ENCODE results near the gene EHMT1. TPM values are rescaled to one million over a fixed set of nuclear protein-coding genes. Genes with fewer than 3 reads are reported as not detected.
"Not testable (repeated sequence)": the region's sequence is repeated elsewhere in the genome, so short reads cannot be mapped to it uniquely, and the experiment has no call there.

EHMT1 gene
- polyA plus RNA-seq, 2 donors, result 26.6 to 42.3 TPM

DNA sequence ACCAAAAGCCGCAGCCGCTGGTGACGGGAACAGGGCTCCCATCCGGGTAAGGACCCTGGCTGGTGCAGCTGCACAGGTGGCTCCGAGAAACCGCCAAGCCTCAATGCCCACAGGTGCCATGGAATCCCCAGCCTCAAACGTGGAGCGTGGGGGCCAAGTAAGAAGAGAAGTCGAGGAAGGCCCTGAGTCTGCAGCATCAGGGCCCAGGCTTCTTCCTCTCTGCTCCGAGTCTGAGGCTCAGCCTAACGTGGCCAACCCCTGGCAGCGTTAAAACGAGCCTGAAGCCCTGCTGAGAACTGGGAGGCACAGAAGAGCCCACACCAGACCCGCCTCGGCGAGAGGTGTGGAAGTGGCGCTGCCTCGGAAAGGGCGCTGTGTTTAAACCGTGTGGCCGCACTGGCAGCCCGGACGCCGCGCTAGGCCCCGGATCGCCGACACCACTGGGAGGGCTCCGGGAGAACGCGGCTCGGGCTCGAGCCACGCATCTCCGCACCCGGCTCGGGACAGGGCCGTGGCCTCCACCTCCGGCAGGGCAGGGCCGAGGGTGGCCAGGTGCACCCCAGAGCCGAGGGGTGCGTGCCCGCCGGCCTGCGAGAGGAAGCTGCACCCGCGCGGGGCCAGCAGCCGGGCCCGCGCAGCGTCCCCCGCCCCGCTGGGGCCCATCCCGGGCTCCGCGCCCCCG lies 29.2 kb upstream of the EHMT1 start:
- Histone ChIP-seq H3K9me3 (ENCODE audit: control insufficient read depth in 2 of 2, insufficient read depth in 1 of 2, low read depth in 1 of 2, low read length in 1 of 2) (no peaks in the 10 kb centered on the region), H3K4me1 (ENCODE audit: control insufficient read depth in 2 of 2, insufficient read depth in 2 of 2, low read length in 1 of 2) (peaks cover 6 to 10% of the 10 kb centered on the region in 2 donors), H3K27me3 (ENCODE audit: control insufficient read depth in 1 of 2, insufficient read depth in 2 of 2, low read length in 2 of 2) (no peaks in the 10 kb centered on the region), H3K36me3 (ENCODE audit: control insufficient read depth in 2 of 2, insufficient read depth in 2 of 2, low read length in 1 of 2) (peaks cover 0 to 28% of the 10 kb centered on the region in 2 donors), H3K27ac (ENCODE audit: low read depth in 2 of 2, low read length in 1 of 2) (peak overlapping the region; percentile 47 to 51), H3K4me3 (ENCODE audit: low read depth in 1 of 2, low read length in 2 of 2) (peak overlapping the region; percentile 65 to 84)
- 5 to 7% methylated on average over 42 to 58 of the region's 58 CpGs for WGBS, 2 donors

DNA sequence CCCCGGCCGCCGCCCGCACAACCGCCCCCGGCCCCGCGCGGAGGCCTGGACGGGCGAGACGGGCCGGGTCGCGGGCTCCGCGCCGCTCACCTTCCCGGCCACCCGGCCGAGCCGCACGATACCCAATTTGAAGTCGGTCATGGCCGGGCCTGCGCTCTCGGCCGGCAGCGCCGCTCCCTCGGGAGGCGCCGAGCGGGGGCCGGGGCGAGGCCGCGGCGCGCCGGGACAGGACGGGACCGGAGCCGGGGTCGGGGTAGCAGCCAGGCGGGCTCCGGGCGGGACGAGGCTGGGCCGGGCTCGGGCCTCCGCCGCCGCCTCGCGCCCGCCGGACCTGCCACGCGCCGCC lies 28.7 kb upstream of the EHMT1 start:
- H3K9me3 ChIP-seq (ENCODE audit: control insufficient read depth in 2 of 2, insufficient read depth in 1 of 2, low read depth in 1 of 2, low read length in 1 of 2), result no peaks in the 10 kb centered on the region
- H3K4me1 ChIP-seq (ENCODE audit: control insufficient read depth in 2 of 2, insufficient read depth in 2 of 2, low read length in 1 of 2), result peaks cover 6 to 10% of the 10 kb centered on the region in 2 donors
- H3K27ac ChIP-seq (ENCODE audit: low read depth in 2 of 2, low read length in 1 of 2), result peak overlapping the region; percentile 47 to 51
- no peaks in the 10 kb centered on the region for H3K27me3 ChIP-seq (ENCODE audit: control insufficient read depth in 1 of 2, insufficient read depth in 2 of 2, low read length in 2 of 2)
- peak overlapping the region; percentile 65 to 84 for H3K4me3 ChIP-seq (ENCODE audit: low read depth in 1 of 2, low read length in 2 of 2)
- peaks cover 0 to 27% of the 10 kb centered on the region in 2 donors for H3K36me3 ChIP-seq (ENCODE audit: control insufficient read depth in 2 of 2, insufficient read depth in 2 of 2, low read length in 1 of 2)
- 0 to 1% methylated on average over 30 to 61 of the region's 61 CpGs for WGBS, 2 donors

DNA sequence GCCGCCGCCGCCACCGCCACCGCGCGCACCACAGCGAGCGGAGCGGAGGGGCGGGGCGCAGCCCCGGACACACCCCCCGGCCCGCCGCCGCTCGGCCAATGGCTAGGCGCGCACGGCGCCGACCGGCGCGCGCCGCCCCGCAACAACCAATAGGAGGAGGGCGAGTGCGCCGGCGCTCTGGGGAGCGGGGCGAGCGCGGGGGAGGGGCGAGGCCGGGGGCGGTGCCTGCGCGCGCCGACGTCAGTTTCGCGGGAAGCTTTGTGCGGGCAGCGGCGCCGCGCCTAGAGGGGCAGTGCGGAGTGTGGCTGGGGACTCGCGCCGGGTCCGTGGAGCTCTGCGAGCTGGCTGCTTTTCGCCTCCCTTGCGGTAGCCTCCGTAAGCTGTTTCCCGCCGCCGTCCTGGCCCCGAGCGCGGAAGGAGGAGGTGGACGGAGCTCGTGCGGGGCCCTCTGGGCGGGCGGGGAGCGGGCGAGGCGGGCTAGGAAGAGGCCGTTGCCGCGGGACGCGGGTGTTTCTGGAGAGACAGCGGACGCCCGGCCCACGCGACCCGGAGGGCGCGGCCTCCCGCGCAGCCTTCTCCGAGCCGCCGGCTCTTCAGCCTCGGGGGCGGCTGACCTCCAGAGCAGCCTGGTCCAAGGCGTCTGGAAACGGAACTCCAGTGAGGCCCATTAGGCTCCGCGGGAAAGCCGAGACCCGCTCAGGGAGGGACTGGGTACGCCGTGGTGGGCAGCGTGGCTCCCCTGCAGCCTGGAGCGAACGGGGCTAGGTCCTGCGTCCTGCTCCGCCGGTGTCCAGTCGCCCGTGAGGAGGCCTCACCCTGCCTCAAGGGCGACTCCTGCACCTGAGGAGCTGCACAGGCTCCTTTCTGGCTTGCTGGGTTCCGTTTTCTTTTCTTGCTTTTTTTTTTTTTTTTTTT lies 28.1 kb upstream of the EHMT1 start, which contains the start of gene ZMYND19:
TSS of gene ZMYND19 (minus strand) at position 44 of the 915 bp plus-strand sequence. CDS start 249 bp downstream, outside the sequence.
- H3K4me1 ChIP-seq (ENCODE audit: control insufficient read depth in 2 of 2, insufficient read depth in 2 of 2, low read length in 1 of 2), result peaks cover 6 to 10% of the 10 kb centered on the region in 2 donors

DNA sequence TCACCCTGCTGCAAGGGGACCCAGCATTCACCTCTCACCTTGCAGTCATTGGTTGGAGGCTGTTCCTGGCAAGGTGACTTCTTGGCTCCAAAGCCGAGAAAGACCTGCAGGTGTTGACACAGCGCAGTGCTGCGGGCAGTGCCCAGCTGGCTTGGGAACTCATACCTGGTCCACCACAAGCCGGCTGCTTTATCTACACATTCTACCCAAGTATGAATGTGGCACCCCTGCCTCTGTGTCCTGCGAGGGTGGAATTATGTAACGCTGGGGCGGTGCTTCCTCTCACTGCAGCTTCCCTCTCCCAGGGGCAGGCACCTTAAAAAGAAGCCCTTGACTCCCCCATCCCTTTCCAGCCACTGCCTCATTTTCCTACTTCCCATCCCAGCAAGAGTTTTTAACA lies 26.0 kb upstream of the EHMT1 start:
- peaks cover 6 to 10% of the 10 kb centered on the region in 2 donors for H3K4me1 ChIP-seq (ENCODE audit: control insufficient read depth in 2 of 2, insufficient read depth in 2 of 2, low read length in 1 of 2)
- H3K36me3 ChIP-seq (ENCODE audit: control insufficient read depth in 2 of 2, insufficient read depth in 2 of 2, low read length in 1 of 2), result peaks cover 0 to 5% of the 10 kb centered on the region in 2 donors
- H3K27ac ChIP-seq (ENCODE audit: low read depth in 2 of 2, low read length in 1 of 2), result no peak overlapping the region
- H3K9me3 ChIP-seq (ENCODE audit: control insufficient read depth in 2 of 2, insufficient read depth in 1 of 2, low read depth in 1 of 2, low read length in 1 of 2), result no peaks in the 10 kb centered on the region
- no peaks in the 10 kb centered on the region for H3K27me3 ChIP-seq (ENCODE audit: control insufficient read depth in 1 of 2, insufficient read depth in 2 of 2, low read length in 2 of 2)
- 54 to 73% methylated on average over 7 of the region's 7 CpGs for WGBS, 2 donors
- no peak overlapping the region for H3K4me3 ChIP-seq (ENCODE audit: low read depth in 1 of 2, low read length in 2 of 2)

More for the DNA sequence above, 28.1 kb upstream of the EHMT1 start, which contains the start of gene ZMYND19:
- Histone ChIP-seq H3K4me3 (ENCODE audit: low read depth in 1 of 2, low read length in 2 of 2) (peak within 1 kb of the TSS; percentile 69 to 84), H3K27ac (ENCODE audit: low read depth in 2 of 2, low read length in 1 of 2) (peak within 1 kb of the TSS; percentile 47 to 70), H3K9me3 (ENCODE audit: control insufficient read depth in 2 of 2, insufficient read depth in 1 of 2, low read depth in 1 of 2, low read length in 1 of 2) (no peaks in the 10 kb centered on the region), H3K27me3 (ENCODE audit: control insufficient read depth in 1 of 2, insufficient read depth in 2 of 2, low read length in 2 of 2) (no peaks in the 10 kb centered on the region), H3K36me3 (ENCODE audit: control insufficient read depth in 2 of 2, insufficient read depth in 2 of 2, low read length in 1 of 2) (peaks cover 0 to 24% of the 10 kb centered on the region in 2 donors)
- 1% methylated on average over 76 to 113 of the region's 113 CpGs for WGBS, 2 donors

DNA sequence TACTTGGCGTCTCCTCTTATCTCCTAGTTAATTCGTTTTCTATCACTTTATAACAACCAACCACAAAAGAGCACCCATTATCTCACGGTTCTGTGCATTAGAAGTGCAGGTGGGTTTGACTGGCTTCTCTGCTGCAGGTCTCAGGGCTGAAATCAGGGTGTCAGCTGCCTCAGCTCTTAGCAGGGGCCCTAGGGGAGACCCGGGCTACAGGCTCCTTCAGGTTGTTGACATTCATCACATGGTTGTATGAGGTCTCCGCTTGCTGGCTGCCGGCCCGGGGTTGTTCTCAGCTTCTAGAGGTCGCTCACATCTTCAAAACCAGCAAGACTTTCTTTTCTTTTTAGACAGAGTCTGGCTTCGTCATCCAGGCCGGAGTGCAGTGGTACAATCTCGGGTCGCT lies 25.6 kb upstream of the EHMT1 start:
- H3K27ac ChIP-seq (ENCODE audit: low read depth in 2 of 2, low read length in 1 of 2), result no peak overlapping the region
- H3K9me3 ChIP-seq (ENCODE audit: control insufficient read depth in 2 of 2, insufficient read depth in 1 of 2, low read depth in 1 of 2, low read length in 1 of 2), result no peaks in the 10 kb centered on the region
- H3K4me3 ChIP-seq (ENCODE audit: low read depth in 1 of 2, low read length in 2 of 2), result no peak overlapping the region
- WGBS, 2 donors, result 63 to 84% methylated on average over 12 of the region's 12 CpGs
- peaks cover 6 to 10% of the 10 kb centered on the region in 2 donors for H3K4me1 ChIP-seq (ENCODE audit: control insufficient read depth in 2 of 2, insufficient read depth in 2 of 2, low read length in 1 of 2)
- H3K36me3 ChIP-seq (ENCODE audit: control insufficient read depth in 2 of 2, insufficient read depth in 2 of 2, low read length in 1 of 2), result peaks cover 0 to 3% of the 10 kb centered on the region in 2 donors
- no peaks in the 10 kb centered on the region for H3K27me3 ChIP-seq (ENCODE audit: control insufficient read depth in 1 of 2, insufficient read depth in 2 of 2, low read length in 2 of 2)

DNA sequence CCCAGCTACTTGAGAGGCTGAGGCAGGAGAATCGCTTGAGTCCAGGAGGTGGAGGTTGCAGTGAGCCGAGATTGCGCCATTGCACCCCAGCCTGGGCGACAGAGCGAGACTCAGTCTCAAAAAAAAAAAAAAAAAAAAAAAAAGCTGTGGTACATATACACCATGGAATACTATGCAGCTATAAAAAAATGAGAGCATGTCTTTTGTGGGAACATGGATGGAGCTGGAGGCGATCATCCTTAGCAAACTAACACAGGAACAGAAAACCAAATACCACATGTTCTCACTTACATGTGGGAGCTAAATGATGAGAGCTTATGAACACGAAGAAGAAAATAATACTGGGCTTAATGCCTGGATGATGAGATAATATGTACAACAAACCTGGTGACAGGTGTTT lies 22.2 kb upstream of the EHMT1 start:
- not testable (repeated sequence) for H3K9me3 ChIP-seq (ENCODE audit: control insufficient read depth in 2 of 2, insufficient read depth in 1 of 2, low read depth in 1 of 2, low read length in 1 of 2); H3K36me3 ChIP-seq (ENCODE audit: control insufficient read depth in 2 of 2, insufficient read depth in 2 of 2, low read length in 1 of 2); H3K4me3 ChIP-seq (ENCODE audit: low read depth in 1 of 2, low read length in 2 of 2); H3K27ac ChIP-seq (ENCODE audit: low read depth in 2 of 2, low read length in 1 of 2); H3K4me1 ChIP-seq (ENCODE audit: control insufficient read depth in 2 of 2, insufficient read depth in 2 of 2, low read length in 1 of 2); H3K27me3 ChIP-seq (ENCODE audit: control insufficient read depth in 1 of 2, insufficient read depth in 2 of 2, low read length in 2 of 2)
- WGBS, 2 donors, result 90 to 95% methylated on average over 7 of the region's 7 CpGs

DNA sequence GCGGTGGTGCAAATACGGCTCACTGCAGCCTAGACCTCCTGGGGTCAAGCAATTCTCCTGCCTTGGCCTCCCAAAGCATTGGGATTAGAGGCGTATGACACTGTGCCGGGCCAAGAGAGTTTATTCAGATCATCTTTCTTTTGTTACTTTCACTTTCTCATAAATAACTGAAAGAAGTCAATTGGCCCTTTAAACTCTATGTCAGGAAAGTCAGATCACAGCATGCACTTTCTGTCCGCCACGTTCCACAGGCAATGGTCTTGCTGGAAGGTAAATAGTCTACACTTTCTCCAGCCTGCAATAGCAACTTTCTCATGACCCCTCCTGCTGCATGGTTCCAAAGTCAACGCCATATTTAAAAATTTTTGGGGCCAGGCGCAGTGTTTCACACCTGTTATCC lies 19.9 kb upstream of the EHMT1 start:
- Histone ChIP-seq H3K4me1 (ENCODE audit: control insufficient read depth in 2 of 2, insufficient read depth in 2 of 2, low read length in 1 of 2) (peaks cover 0 to 2% of the 10 kb centered on the region in 2 donors), H3K9me3 (ENCODE audit: control insufficient read depth in 2 of 2, insufficient read depth in 1 of 2, low read depth in 1 of 2, low read length in 1 of 2) (no peaks in the 10 kb centered on the region), H3K4me3 (ENCODE audit: low read depth in 1 of 2, low read length in 2 of 2) (no peak overlapping the region), H3K36me3 (ENCODE audit: control insufficient read depth in 2 of 2, insufficient read depth in 2 of 2, low read length in 1 of 2) (no peaks in the 10 kb centered on the region), H3K27me3 (ENCODE audit: control insufficient read depth in 1 of 2, insufficient read depth in 2 of 2, low read length in 2 of 2) (no peaks in the 10 kb centered on the region), H3K27ac (ENCODE audit: low read depth in 2 of 2, low read length in 1 of 2) (no peak overlapping the region)
- 77 to 79% methylated on average over 8 of the region's 8 CpGs for WGBS, 2 donors

DNA sequence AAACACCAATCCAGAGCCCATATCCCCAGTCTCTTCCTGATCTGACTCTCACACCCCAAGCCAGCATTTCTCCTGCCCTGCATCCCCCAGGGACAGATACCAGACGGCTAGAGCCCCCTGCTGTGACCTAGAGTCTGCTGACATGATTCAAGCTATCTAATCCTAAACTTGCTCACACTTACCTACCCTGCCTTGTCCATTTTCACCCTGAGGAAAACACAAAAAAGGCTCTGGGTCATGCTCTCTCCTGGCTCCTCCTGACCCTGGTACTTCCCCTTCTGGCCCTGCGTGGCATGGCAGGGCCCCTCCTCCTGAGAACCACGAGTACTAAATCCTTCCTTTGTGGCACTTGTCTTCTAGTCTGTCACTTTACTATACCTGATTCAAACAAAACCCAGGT lies 16.1 kb upstream of the EHMT1 start:
- no peaks in the 10 kb centered on the region for H3K27me3 ChIP-seq (ENCODE audit: control insufficient read depth in 1 of 2, insufficient read depth in 2 of 2, low read length in 2 of 2)
- no peaks in the 10 kb centered on the region for H3K9me3 ChIP-seq (ENCODE audit: control insufficient read depth in 2 of 2, insufficient read depth in 1 of 2, low read depth in 1 of 2, low read length in 1 of 2)
- peaks cover 0 to 2% of the 10 kb centered on the region in 2 donors for H3K36me3 ChIP-seq (ENCODE audit: control insufficient read depth in 2 of 2, insufficient read depth in 2 of 2, low read length in 1 of 2)
- H3K4me3 ChIP-seq (ENCODE audit: low read depth in 1 of 2, low read length in 2 of 2), result no peak overlapping the region
- WGBS, 2 donors, result 10 to 21% methylated on average over 3 of the region's 3 CpGs
- no peak overlapping the region for H3K27ac ChIP-seq (ENCODE audit: low read depth in 2 of 2, low read length in 1 of 2)
- peaks cover 13 to 19% of the 10 kb centered on the region in 2 donors for H3K4me1 ChIP-seq (ENCODE audit: control insufficient read depth in 2 of 2, insufficient read depth in 2 of 2, low read length in 1 of 2)

DNA sequence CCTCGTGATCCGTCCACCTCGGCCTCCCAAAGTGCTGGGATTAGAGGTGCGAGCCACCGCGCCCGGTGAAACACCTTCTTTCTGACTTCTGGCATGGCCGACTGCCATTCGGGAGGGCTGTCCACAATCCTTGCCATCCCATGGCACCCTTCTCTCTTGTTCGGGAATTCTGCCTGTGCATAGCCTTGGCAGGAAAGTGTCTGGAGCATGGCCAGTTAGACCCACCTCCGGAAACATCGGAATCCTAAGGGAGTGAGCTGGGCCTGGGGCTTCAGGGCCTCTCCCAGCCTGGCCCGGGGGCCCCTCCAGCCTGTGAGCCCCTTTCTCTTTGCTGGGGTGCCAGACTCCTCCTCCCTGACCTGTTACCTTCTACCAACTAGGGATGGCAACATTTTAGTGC lies 14.9 kb upstream of the EHMT1 start:
- H3K9me3 ChIP-seq (ENCODE audit: control insufficient read depth in 2 of 2, insufficient read depth in 1 of 2, low read depth in 1 of 2, low read length in 1 of 2), result no peaks in the 10 kb centered on the region
- peaks cover 13 to 20% of the 10 kb centered on the region in 2 donors for H3K4me1 ChIP-seq (ENCODE audit: control insufficient read depth in 2 of 2, insufficient read depth in 2 of 2, low read length in 1 of 2)
- WGBS, 2 donors, result 65 to 84% methylated on average over 13 of the region's 13 CpGs
- no peak overlapping the region for H3K4me3 ChIP-seq (ENCODE audit: low read depth in 1 of 2, low read length in 2 of 2)
- H3K36me3 ChIP-seq (ENCODE audit: control insufficient read depth in 2 of 2, insufficient read depth in 2 of 2, low read length in 1 of 2), result peaks cover 0 to 2% of the 10 kb centered on the region in 2 donors
- no peak overlapping the region for H3K27ac ChIP-seq (ENCODE audit: low read depth in 2 of 2, low read length in 1 of 2)
- H3K27me3 ChIP-seq (ENCODE audit: control insufficient read depth in 1 of 2, insufficient read depth in 2 of 2, low read length in 2 of 2), result no peaks in the 10 kb centered on the region

Data from esophagus (tissue), 2 donors.